Skeletal muscle tissue (tissue), 4 donors: ENCODE data around the gene TMEM115. TPM values are rescaled to one million over a fixed set of nuclear protein-coding genes. Genes with fewer than 3 reads are reported as not detected.
A peak's percentile ranks its signal among the peaks of the same experiment; 100 is the strongest.

Experiments used
- H3K27ac ChIP-seq: one replicate; pipeline ENCODE4 v1.7.0; 2013; ENCODE audit warnings: mild to moderate bottlenecking, low read depth, low read length, inconsistent platforms
- H3K27me3 ChIP-seq, 3 donors: one replicate each; pipeline ENCODE4 v1.7.0; 2013; ENCODE audit warnings: low read length in 3 of 3; ENCODE audit not compliant: control insufficient read depth in 3 of 3, insufficient read depth in 3 of 3
- H3K36me3 ChIP-seq, 3 donors: one replicate each; pipeline ENCODE4 v1.7.0; 2013; ENCODE audit warnings: low read length in 3 of 3; ENCODE audit not compliant: control insufficient read depth in 3 of 3, insufficient read depth in 3 of 3
- H3K4me1 ChIP-seq, 3 donors: one replicate each; pipeline ENCODE4 v1.7.0; 2013; ENCODE audit warnings: low read length in 3 of 3, mild to moderate bottlenecking in 3 of 3; ENCODE audit not compliant: control insufficient read depth in 3 of 3, insufficient read depth in 3 of 3
- H3K4me3 ChIP-seq, 3 donors: one replicate each; pipeline ENCODE4 v1.7.0; 2013; ENCODE audit warnings: low read length in 3 of 3
- H3K9ac ChIP-seq, 3 donors: one replicate each; pipeline ENCODE4 v1.7.0; 2013; ENCODE audit warnings: low read length in 3 of 3, mild to moderate bottlenecking in 3 of 3, moderate library complexity in 2 of 3, low read depth in 1 of 3
- H3K9me3 ChIP-seq, 3 donors: one replicate each; pipeline ENCODE4 v1.7.0; 2013; ENCODE audit warnings: low read length in 3 of 3; ENCODE audit not compliant: control insufficient read depth in 3 of 3
- total RNA-seq: library from RNA; depleted of rRNA; stranded (reverse); fragments of >200 nt; gene quantifications from one replicate; pipeline ENCODE4 v1.2.3, GENCODE V29; 2014
- donor health status: Osteomylitis.

The TMEM115 gene
- total RNA-seq, 1 donor from 2014 or later, result 24.5 TPM

DNA sequence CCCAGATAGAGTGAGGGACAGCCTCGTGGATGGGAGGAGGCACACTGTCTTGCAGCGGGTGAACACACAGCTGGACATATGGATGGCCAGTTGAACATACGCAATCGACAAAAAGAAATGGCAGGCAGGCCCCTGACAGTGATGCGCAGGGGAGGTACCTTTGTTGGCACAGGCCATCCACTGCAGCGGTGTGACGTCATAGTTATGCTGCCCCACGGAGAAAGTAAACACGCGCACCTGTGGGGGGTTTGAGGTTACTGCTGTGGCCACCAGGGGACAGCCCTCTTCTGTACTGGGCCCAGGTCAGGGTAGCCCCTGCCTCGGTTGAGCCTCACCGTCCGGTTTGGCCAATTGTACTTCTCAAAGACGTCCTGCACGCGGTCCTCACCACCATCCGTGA is 19.4 kb upstream of the TMEM115 start:
- no peaks in the 10 kb centered on the region for H3K36me3 ChIP-seq
- H3K4me3 ChIP-seq, result no peak overlapping the region
- H3K27me3 ChIP-seq, result no peaks in the 10 kb centered on the region
- no peak overlapping the region for H3K9ac ChIP-seq
- H3K9me3 ChIP-seq, result no peaks in the 10 kb centered on the region
- H3K4me1 ChIP-seq, result no peaks in the 10 kb centered on the region
- no peak overlapping the region for H3K27ac ChIP-seq

DNA sequence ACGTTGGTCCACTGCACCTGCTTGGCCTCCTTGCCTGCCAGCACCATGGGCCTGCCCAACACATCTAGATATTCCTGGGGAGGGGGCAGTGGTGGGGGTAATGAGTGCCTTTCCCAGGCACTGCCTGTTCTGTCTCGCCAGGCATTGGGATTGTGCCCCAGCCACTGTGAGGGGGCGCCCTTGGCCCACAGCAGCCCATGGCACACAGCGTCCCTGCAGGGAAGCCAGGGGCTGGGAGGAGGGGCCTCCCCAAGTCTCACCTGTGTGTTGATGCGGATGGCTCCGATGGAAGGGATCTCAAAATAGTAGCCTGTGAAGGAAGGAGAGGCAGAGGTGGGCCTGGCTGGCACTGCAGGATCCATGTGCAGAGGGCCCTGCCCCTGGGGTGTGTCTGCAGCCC is 18.7 kb upstream of the TMEM115 start:
- H3K27ac ChIP-seq, result no peak overlapping the region
- no peaks in the 10 kb centered on the region for H3K4me1 ChIP-seq
- no peak overlapping the region for H3K9ac ChIP-seq
- H3K4me3 ChIP-seq, result no peak overlapping the region
- H3K36me3 ChIP-seq, result no peaks in the 10 kb centered on the region
- no peaks in the 10 kb centered on the region for H3K9me3 ChIP-seq
- H3K27me3 ChIP-seq, result no peaks in the 10 kb centered on the region

DNA sequence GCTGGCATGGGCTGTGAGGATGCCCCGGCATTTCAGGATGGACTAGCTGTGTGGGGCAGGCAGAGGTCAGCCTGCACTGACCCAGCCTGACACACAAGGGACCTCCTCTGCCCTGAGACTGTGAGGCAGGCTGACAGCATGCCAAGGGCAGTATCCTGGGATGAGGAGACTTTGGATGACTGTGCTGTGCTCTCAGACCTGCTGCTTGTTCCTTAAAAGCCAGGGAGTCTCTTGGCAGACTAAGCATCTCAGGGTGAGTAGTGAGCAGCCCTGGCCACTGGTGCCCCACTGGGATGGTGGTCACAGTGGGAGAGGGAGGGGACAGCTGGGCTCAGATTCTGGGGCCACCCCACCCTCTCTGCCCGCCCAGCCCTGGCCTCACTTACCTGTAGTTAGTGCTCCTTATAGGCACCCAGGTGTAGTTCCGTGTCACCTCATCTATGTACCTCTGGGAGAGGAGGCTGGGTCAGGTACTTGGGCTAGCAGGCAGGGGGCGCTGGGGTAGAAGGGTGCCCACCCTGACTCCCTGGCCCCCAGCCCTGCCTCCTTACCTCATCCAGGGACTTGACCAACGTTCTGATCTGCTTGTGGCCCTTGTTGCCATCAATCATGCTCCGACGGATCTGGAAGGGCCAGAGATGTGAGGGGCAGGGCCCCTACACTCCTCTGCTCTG is 16.1 kb upstream of the TMEM115 start:
- Histone ChIP-seq H3K9me3 (no peaks in the 10 kb centered on the region), H3K4me1 (no peaks in the 10 kb centered on the region), H3K4me3 (no peak overlapping the region), H3K9ac (no peak overlapping the region), H3K27me3 (peaks cover 0 to 9% (median 3%) of the 10 kb centered on the region in 3 donors), H3K36me3 (no peaks in the 10 kb centered on the region), H3K27ac (no peak overlapping the region)

- Histone ChIP-seq H3K27me3 (peaks cover 0 to 9% (median 3%) of the 10 kb centered on the region in 3 donors), H3K4me1 (no peaks in the 10 kb centered on the region), H3K4me3 (no peak overlapping the region), H3K9me3 (no peaks in the 10 kb centered on the region), H3K36me3 (no peaks in the 10 kb centered on the region), H3K9ac (no peak overlapping the region), H3K27ac (no peak overlapping the region)
These were observed 15.3 kb upstream of the TMEM115 start for GRCh38 chr3:50374363-50375257.

- no peak overlapping the region for H3K4me3 ChIP-seq
- H3K27me3 ChIP-seq, result peaks cover 0 to 9% (median 8%) of the 10 kb centered on the region in 3 donors
- no peak overlapping the region for H3K9ac ChIP-seq
- H3K27ac ChIP-seq, result no peak overlapping the region
- no peaks in the 10 kb centered on the region for H3K9me3 ChIP-seq
- H3K36me3 ChIP-seq, result no peaks in the 10 kb centered on the region
- H3K4me1 ChIP-seq, result no peaks in the 10 kb centered on the region
These were observed 14.1 kb upstream of the TMEM115 start for GRCh38 chr3:50373146-50374051.

DNA sequence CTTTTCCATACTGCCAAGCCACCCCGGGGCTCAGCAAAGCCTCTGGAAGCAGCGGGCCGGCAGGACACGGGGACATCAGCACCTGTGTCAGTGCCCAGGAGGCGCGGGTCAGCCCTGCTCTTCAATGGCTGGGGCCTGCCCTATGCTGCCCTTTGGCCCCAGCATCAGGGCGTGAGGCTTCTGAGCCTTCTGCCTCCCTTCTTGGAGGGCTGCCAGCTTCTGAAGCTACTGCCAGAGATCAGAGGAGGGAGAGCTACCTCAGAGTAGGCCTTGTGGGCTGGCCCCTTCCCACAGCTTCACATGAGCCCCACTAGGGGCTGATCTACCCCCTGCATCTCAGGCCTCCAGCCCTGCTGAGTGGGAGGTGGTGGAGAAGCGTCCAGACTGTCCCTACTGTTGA is 13.0 kb upstream of the TMEM115 start:
- Histone ChIP-seq H3K9me3 (no peaks in the 10 kb centered on the region), H3K4me3 (no peak overlapping the region), H3K4me1 (no peaks in the 10 kb centered on the region), H3K36me3 (no peaks in the 10 kb centered on the region), H3K9ac (peak overlapping the region in 1 of 3 donors; percentile 6), H3K27ac (no peak overlapping the region), H3K27me3 (peaks cover 0 to 9% (median 8%) of the 10 kb centered on the region in 3 donors)

- H3K4me3 ChIP-seq, result no peak overlapping the region
- no peaks in the 10 kb centered on the region for H3K36me3 ChIP-seq
- no peaks in the 10 kb centered on the region for H3K9me3 ChIP-seq
- H3K27me3 ChIP-seq, result peaks cover 0 to 9% (median 8%) of the 10 kb centered on the region in 3 donors
- H3K27ac ChIP-seq, result no peak overlapping the region
- no peaks in the 10 kb centered on the region for H3K4me1 ChIP-seq
- no peak overlapping the region for H3K9ac ChIP-seq
These were observed 11.9 kb upstream of the TMEM115 start for GRCh38 chr3:50371133-50371685.

DNA sequence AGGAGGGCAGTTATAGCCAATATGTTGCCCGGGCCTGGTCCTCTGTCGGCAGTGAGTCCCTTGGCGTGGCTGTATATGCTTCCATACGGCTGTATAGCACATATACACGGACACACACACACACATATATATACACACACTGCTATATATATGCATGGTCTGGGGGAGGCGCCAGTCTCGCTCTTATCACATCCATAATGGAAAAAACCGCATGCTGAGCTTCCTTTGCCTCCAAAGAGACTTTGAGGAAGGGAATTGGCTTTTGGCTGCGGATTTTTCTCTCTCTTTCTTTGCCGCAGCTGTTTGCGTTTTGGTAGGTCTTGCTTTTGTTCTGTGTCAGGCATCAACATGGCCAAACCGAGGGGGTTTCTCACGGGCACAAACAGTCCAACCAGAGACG is 11.3 kb upstream of the TMEM115 start:
- no peak overlapping the region for H3K9ac ChIP-seq
- peaks cover 0 to 3% (median under 1%) of the 10 kb centered on the region in 3 donors for H3K4me1 ChIP-seq

GRCh38 chr3:50369012-50369670 is 9.8 kb upstream of the TMEM115 start:
- peaks cover 0 to 9% (median 8%) of the 10 kb centered on the region in 3 donors for H3K27me3 ChIP-seq
- no peaks in the 10 kb centered on the region for H3K9me3 ChIP-seq
- H3K9ac ChIP-seq, result no peak overlapping the region
- H3K36me3 ChIP-seq, result no peaks in the 10 kb centered on the region
- H3K4me1 ChIP-seq, result peaks cover 0 to 14% (median 11%) of the 10 kb centered on the region in 3 donors
- no peak overlapping the region for H3K27ac ChIP-seq
- no peak overlapping the region for H3K4me3 ChIP-seq

More for the DNA sequence above, 11.3 kb upstream of the TMEM115 start:
- peaks cover 0 to 9% (median 8%) of the 10 kb centered on the region in 3 donors for H3K27me3 ChIP-seq
- H3K9me3 ChIP-seq, result no peaks in the 10 kb centered on the region
- no peak overlapping the region for H3K4me3 ChIP-seq
- no peak overlapping the region for H3K27ac ChIP-seq
- no peaks in the 10 kb centered on the region for H3K36me3 ChIP-seq
